Measurements from ENCODE around the gene ZC3H4.
A peak's percentile ranks its signal among the peaks of the same experiment; 100 is the strongest.

ZC3H4 gene

GRCh38 chr19:47132194-47132852, 18.7 kb upstream of the ZC3H4 start:
- DNase-seq = no peak

DNA sequence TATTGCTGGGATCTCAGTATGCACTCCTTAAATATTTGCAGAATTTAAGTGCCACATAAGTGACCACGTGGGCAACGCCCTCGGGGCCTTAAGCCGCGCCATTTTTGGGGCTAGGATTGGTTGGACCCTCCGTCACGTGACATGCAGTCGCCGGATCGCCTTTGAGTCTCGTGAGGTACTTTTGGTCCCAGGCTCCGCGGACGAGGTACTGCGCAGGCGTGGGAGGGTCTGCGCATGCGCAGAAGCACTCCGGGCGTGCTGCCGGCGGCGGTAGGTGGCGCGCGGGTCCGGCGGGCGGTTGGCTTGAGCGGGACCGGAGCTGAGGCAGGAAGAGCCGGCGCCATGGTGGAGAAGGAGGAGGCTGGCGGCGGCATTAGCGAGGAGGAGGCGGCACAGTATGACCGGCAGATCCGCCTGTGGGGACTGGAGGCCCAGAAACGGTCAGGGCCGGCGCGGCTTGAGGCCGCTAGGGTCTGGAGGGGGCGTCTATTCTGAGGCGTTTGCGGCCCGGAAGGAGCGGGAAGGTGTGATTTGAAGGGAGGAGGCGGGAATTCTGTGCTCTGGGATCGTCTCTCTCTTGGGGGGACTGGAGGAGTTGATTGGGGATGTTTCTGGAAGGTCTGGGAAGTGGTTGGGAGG, 17.1 kb upstream of the ZC3H4 start, which contains the start of gene SAE1:
TSS of gene SAE1 (plus strand) at position 247 of the 639 bp plus-strand sequence. CDS start at position 343, 96 bp downstream.
- DNase-seq = peak; percentile 95

DNA sequence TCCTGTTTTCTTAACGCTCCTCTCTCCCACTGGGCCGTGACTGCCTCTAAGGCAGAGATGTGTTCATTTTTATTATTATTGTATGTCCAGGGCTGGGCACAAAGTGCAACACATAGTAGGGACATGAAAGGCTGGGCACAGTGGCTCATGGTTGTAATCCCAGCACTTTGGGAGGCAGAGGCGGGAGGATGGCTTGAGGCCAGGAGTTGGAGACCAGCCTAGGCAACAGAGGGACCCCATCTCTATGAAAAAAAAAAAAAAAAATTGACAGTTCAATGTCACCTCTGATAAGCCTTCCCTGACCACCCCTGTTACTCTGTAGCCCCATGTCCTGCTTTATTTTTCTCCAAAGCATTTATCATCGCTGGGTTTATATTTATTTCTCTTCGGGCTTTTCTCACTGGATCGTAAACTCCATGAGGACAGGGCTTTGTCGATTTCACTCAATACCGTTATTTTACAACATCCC, 16.6 kb upstream of the ZC3H4 start:
- no peak for DNase-seq

GRCh38 chr19:47129579-47129978, 16.0 kb upstream of the ZC3H4 start:
- DNase-seq = no peak

- no peak for DNase-seq
These were observed 12.0 kb upstream of the ZC3H4 start for GRCh38 chr19:47125669-47125938.

- peak; percentile 74 for DNase-seq
These were observed 11.5 kb upstream of the ZC3H4 start for GRCh38 chr19:47124937-47125668.

- no peak for DNase-seq
These were observed 9.8 kb upstream of the ZC3H4 start for GRCh38 chr19:47123406-47123805.

DNA sequence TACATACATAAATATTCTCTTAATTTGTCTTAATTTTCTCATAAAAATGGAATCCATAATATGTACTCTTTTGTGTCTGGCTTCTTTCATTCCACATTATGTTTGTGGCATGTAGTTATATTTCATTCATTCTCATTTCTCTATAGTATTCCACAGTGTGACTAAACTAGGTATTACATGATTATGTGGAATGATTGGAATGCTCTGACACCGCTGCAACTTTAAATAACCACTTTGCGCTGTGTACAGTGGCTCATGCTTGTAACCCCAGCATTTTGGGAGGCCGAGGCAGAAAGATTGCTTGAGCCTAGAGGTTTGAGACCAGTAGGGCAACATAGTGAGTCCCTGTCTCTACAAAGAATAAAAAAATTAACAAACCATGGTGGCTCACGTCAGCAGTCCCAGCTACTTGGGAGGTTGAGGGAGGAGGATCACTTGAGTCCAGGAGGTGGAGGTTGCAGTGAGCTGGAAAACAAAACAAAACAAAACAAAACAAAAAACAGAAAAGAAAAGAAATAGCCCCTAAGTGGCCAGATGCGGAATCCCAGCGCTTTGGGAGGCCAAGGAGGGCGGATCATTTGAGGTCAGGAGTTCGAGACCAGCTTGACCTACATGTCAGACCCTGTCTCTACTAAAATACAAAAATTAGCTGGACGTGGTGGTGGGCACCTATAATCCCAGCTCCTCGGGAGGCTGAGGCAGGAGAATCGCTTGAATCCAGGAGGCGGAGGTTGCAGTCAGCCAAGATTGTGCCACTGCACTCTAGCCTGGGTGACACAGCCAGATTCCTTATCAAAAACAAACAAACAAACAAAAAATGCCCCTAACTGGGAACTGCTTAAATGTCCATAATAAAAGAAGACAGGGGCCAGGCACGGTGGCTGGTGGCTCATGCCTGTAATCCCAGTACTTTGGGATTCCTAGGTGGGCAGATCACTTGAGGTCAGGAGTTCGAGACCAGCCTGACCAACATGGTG, 9.1 kb upstream of the ZC3H4 start:
- DNase-seq = no peak

- no peak for DNase-seq
These were observed 7.0 kb upstream of the ZC3H4 start for GRCh38 chr19:47120470-47121067.

- no peak for DNase-seq
These were observed 475 bp upstream of the ZC3H4 start for GRCh38 chr19:47113850-47114651.

GRCh38 chr19:47112166-47112996, 1.2 kb downstream of the ZC3H4 start:
- peak; percentile 93 for DNase-seq

- no peak for DNase-seq
These were observed 1.9 kb downstream of the ZC3H4 start for GRCh38 chr19:47111682-47112165.

GRCh38 chr19:47111006-47111621, 2.5 kb downstream of the ZC3H4 start:
- DNase-seq = peak; percentile 63

GRCh38 chr19:47110521-47111005, 3.0 kb downstream of the ZC3H4 start:
- DNase-seq = peak; percentile 63

DNA sequence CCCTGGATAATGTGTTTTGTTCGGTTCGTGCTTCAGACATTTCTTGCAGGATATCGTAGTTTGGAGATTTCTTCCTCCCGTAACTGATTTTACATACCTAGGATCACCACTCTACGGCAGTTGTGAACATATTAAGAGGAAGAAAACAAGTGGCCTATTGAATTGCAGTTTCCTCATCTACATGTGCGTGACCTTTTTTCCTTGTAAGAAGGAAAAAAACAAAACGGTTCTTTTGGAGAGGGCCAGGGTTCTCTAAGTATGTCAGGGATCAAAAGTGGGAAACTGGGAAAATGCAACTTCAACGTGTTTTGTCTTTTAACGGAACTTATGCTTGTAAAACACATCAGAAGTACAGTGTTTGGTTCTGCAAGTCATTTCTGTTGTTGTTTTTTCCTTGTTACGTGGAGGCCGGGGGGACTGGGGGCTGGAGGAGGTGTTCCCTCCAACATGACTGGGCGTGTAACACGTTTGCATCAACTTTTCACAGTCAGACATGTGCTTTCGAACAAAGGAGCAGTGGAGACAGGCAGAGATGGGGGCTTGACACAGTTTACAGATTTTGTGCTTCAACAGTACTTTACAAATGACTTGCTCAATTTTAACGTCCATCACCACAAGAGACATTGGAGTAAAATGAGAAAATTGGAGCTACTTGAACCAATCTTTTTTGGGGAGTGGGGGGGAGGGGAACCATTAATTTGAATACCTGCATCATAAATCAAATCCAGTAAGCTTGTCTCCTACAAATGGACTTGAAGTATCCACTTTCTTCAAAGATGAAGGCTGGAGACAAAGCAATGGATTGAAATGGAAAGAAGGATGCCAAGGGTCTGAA, 3.8 kb downstream of the ZC3H4 start:
- DNase-seq = peak; percentile 68

GRCh38 chr19:47109177-47109540, 4.4 kb downstream of the ZC3H4 start:
- DNase-seq = no peak

DNA sequence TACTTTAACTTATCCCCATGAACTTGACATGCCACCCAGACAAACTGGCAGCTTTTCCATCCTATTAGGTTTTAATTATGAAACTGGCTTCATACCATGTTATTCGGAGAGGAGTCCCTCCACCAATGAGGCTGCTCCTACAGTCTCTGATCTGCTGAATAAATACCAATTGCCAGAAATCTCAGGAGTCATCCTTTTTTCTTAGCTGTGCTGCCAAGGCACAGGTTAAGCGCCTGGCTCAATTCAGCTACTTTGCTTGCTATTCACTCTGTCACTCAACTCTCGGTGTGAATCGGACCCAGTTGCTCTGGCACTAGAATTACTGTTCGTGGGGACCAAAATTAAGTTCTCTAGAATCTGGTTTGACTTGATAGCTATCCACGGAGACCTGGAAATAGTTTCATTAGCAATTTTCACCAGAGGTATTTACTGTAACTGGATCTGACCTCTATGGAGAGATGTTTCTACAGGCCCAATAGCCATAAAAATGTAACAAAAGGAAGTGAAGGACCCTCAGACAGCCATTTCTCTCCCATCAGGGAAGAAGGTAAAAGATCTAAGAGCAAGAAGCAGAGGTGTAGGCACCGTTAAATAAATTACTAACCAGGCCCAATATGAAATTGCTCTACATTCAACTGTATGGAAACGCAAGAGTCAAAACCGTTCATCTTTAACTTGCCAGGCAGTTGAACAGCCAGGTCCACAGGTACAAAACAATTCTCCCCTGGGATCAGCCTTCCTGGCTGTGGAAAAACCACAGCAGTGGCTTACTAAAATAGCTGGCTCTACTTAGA, 5.4 kb downstream of the ZC3H4 start:
- peak; percentile 23 for DNase-seq
